Mucosa of descending colon (tissue), 3 donors: Measurements from ENCODE around the gene ACOXL. TPM values are rescaled to one million over a fixed set of nuclear protein-coding genes. Genes with fewer than 3 reads are reported as not detected.
A peak's percentile ranks its signal among the peaks of the same experiment; 100 is the strongest.

Experiments used
- ATAC-seq: fragments of 200-7000 bp; cut with Tn5 transposase; one replicate; pipeline ENCODE4 v1.9.1; 2020; ENCODE audit warnings: mild to moderate bottlenecking, moderate library complexity
- DNase-seq, 3 donors: peaks; one replicate each; pipeline ENCODE4 v3.0.0-alpha.2; 2020
- H3K36me3 ChIP-seq: fragments of 200-600 bp; one replicate; pipeline ENCODE4 v1.8.0; 2021; ENCODE audit warnings: low read depth, mild to moderate bottlenecking
- H3K4me1 ChIP-seq: fragments of 200-600 bp; one replicate; pipeline ENCODE4 v1.8.0; 2021; ENCODE audit warnings: low read depth, mild to moderate bottlenecking
- H3K4me3 ChIP-seq: fragments of 200-600 bp; one replicate; pipeline ENCODE4 v1.8.0; 2021; ENCODE audit warnings: mild to moderate bottlenecking
- H3K9me3 ChIP-seq: fragments of 200-600 bp; one replicate; pipeline ENCODE4 v1.8.0; 2021; ENCODE audit warnings: mild to moderate bottlenecking
- intact Hi-C, 2 donors: fragments of 100-400 bp; cut with DNase I in 1 of 2; cut with micrococcal nuclease in 1 of 2; formaldehyde crosslinking; loops; one replicate each; pipeline versions ENCODE4 v1.11.0 to v1.11.1; 2022; cut with DNase I, micrococcal nuclease
- total RNA-seq, 3 donors: library from RNA; stranded (reverse); fragmentation: NEBNext Ultra II Directional in 2 of 3; extraction: Animal tissue kit (Norgen Biotek cat#: 25700) in 2 of 3; gene quantifications; one replicate each; pipeline versions ENCODE4 v1.2.1 to v1.2.4, GENCODE V29; 2021 to 2023
- TF ChIP-seq, protein P1 (sequence below): fragments of 200-600 bp; IDR thresholded peaks from one replicate; pipeline ENCODE4 v1.8.0; 2022; ENCODE audit warnings: antibody characterized with exemption, mild to moderate bottlenecking
- donor health status: DM: no; HTN: no; CAD: no; lungs with moderate emphysema.
- donor health status: DM: no; HTN: no; CAD: no.
- donor health status: DM: no; HTN: yes; CAD: no.

The ACOXL gene
- total RNA-seq, 3 donors from 2014 or later, result 0.51 to 1.2 (median 0.87) TPM

DNA sequence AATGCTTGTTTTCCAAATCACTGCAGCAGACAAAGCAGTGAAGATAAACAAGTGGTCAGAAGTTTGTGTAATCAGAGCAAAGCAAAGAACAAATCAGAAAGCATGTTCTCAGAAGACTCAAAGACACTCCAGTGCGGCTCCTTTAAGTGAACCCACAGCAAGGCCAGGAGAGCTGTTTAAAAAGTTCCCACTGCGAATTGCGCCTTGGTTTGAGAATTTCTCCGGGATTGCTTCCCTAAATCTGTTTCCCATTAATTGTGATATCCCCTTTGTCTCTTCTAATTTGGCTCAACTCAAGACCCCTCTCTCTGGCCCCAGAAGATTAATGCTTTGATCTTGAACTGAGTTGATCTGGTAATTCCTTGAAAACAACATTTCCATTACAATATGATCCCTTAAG is 265.9 kb downstream of the ACOXL start:
- peak; percentile 36 for ATAC-seq

DNA sequence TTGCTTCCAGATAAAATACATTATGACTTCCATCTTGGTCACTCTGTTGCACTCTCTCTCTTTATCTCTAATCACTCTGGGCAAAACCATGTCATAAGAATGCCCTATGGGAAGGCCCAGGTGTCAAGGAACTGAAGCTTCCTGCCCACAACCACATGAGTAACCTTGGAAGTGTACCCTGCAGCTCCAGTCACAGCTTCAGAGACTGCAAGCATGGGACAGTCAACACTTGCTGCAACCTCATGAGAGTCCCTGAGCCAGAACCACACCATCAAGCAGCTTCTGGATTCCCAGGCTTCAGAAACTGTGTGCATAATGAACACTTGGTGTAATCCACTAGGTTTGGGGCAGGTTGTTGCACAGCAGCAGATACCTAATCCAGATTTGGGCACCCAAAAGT is 267.3 kb downstream of the ACOXL start:
- Histone ChIP-seq H3K36me3 (no peaks in the 10 kb centered on the region), H3K4me1 (no peaks in the 10 kb centered on the region), H3K4me3 (no peak overlapping the region), H3K9me3 (no peaks in the 10 kb centered on the region)
- no peak for ATAC-seq
- no peak for DNase-seq
- TF ChIP-seq, protein P1, sequence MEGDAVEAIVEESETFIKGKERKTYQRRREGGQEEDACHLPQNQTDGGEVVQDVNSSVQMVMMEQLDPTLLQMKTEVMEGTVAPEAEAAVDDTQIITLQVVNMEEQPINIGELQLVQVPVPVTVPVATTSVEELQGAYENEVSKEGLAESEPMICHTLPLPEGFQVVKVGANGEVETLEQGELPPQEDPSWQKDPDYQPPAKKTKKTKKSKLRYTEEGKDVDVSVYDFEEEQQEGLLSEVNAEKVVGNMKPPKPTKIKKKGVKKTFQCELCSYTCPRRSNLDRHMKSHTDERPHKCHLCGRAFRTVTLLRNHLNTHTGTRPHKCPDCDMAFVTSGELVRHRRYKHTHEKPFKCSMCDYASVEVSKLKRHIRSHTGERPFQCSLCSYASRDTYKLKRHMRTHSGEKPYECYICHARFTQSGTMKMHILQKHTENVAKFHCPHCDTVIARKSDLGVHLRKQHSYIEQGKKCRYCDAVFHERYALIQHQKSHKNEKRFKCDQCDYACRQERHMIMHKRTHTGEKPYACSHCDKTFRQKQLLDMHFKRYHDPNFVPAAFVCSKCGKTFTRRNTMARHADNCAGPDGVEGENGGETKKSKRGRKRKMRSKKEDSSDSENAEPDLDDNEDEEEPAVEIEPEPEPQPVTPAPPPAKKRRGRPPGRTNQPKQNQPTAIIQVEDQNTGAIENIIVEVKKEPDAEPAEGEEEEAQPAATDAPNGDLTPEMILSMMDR, result no peak
- intact Hi-C loops, result no loop called here

More for the DNA sequence above, 265.9 kb downstream of the ACOXL start:
- DNase-seq, result no peak
- H3K4me1 ChIP-seq, result no peaks in the 10 kb centered on the region
- H3K4me3 ChIP-seq, result no peak overlapping the region
- H3K9me3 ChIP-seq, result no peaks in the 10 kb centered on the region
- intact Hi-C loops, result no loop called here
- H3K36me3 ChIP-seq, result no peaks in the 10 kb centered on the region
- TF ChIP-seq, protein P1, result no peak

DNA sequence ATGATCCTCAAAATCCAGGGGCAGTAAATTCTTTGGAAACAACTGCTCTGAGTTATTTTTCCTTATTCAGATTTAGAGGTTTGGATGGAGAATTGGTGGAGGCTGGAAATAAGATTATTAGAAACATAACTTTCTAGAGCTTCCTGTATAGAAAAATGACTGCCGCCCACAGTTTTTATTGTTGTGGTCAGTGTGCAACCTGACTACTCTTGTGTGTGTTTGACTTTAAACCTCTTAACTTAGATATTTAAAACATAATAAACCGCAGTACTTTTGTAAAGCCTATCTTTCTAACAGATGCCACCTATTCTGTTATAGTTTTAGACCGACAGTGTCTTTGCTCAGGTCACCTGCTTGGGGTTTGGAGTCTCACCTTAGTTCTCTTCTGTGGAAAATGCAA is 272.9 kb downstream of the ACOXL start:
- TF ChIP-seq, protein P1, result no peak
- Histone ChIP-seq H3K36me3 (no peaks in the 10 kb centered on the region), H3K4me1 (peaks cover 5% of the 10 kb centered on the region), H3K4me3 (no peak overlapping the region), H3K9me3 (no peaks in the 10 kb centered on the region)
- ATAC-seq, result no peak
- DNase-seq, result no peak
- intact Hi-C loops, result no loop called here

DNA sequence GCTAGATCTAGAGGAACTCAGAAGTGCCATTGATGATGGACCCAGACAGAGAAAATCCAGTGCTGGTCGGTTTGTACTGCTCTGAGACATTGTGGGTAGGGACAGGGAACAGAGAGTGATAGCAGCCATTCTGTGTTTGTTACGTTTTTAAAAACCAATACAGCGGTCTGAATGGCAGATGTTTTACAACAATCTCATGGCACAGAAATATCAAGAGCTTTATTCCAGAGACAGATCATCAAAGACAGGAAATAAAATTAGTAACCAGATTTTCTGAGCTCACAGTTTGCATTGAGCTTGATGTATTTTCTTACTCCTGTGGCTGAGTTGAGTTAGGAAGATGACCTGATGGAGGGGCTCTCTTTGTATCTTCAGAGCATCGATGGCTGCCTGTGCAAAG is 273.4 kb downstream of the ACOXL start:
- TF ChIP-seq, protein P1, result no peak
- intact Hi-C loops, result no loop called here
- ATAC-seq (no peak), DNase-seq (no peak)
- H3K9me3 ChIP-seq, result no peaks in the 10 kb centered on the region
- no peak overlapping the region for H3K4me3 ChIP-seq
- H3K36me3 ChIP-seq, result no peaks in the 10 kb centered on the region
- peaks cover 5% of the 10 kb centered on the region for H3K4me1 ChIP-seq

DNA sequence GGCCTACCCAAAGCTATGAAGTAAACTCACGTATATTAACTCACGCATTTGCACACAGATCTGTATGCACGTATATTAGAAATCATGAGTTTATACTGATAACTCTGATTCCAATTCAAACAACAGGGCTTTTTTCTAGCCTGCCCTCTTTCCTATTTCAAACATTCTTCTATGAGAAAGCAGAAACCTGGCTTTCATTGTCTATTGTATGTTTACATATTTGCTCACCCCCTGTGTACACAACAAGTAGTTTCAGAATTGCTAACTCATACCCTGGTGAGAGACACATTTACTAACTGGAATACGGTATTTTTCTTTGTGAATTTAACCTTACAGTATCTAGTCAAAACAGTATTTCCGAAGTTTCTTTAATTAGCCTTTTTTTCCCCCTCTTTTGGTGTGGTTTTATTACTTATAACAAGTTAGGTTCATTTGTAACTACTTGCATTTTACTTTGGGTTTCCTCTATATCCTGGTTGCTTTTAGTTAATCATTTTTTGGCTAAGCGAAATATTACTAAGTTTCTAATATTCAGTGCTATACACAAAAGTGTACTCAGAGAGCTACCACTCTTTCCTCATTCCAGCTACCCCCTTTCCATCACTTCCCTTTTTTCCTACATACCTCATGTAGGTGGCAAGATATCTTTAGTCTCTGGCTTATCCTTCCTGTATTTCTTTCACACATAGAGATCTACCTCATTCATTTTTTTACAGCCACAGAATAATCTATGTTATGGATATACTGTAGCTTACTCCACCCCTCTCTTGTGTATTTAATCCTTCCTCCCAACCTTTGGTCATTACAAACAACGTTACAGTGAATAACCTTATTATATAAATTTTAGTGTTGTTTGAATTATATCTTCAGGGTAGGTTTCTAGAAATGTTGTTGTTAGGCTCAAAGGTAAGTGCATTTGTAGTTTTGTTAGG is 275.6 kb downstream of the ACOXL start:
- Histone ChIP-seq H3K4me3 (no peak overlapping the region), H3K4me1 (peaks cover 5% of the 10 kb centered on the region), H3K36me3 (no peaks in the 10 kb centered on the region), H3K9me3 (no peaks in the 10 kb centered on the region)
- ATAC-seq (peak; percentile 92), DNase-seq (no peak)
- TF ChIP-seq, protein P1, result no peak
- intact Hi-C loops, result no loop called here
